IMR-90 (cell line): Measurements from ENCODE around the gene GLDC. TPM values are rescaled to one million over a fixed set of nuclear protein-coding genes. Genes with fewer than 3 reads are reported as not detected.

Source experiments
- ATAC-seq: fragments of 200-7000 bp; cut with Tn5 transposase; 2 replicates; pipeline ENCODE4 v1.9.1; 2020; ENCODE audit warnings: low read depth, mild to moderate bottlenecking, moderate library complexity
- BruUV-seq: library from RNA; stranded (reverse); fragments of 400-500 nt; replicated peaks from 2 replicates; lab custom pipeline; 2021; lab: Mats Ljungman, UMichigan
- CTCF ChIA-PET: fragments of 300-600 bp; formaldehyde crosslinking; extraction: SDS; loops from one replicate; lab custom pipeline; 2021; ENCODE audit warnings: antibody characterized with exemption; lab: Yijun Ruan, JAX
- POLR2A ChIA-PET: fragments of 300-600 bp; sonication (Branson Sonifier 250); formaldehyde crosslinking; loops from one replicate; lab custom pipeline; 2022; ENCODE audit warnings: antibody characterized with exemption; ENCODE audit not compliant: unreplicated experiment; lab: Charles Lee
- DNase-seq: peaks from one replicate; pipeline ENCODE4 v3.0.0; 2013
- H2AFZ ChIP-seq: replicated peaks from 2 replicates; pipeline ENCODE3; 2013; ENCODE audit warnings: low read length, mild to moderate bottlenecking; ENCODE audit not compliant: poor library complexity
- H2AK5ac ChIP-seq: 2 replicates; pipeline ENCODE4 v1.6.1; 2013; ENCODE audit warnings: low read depth, low read length, inconsistent platforms
- H2AK9ac ChIP-seq: replicated peaks from 2 replicates; pipeline ENCODE3; 2013; ENCODE audit warnings: mild to moderate bottlenecking, low read depth, low read length, moderate library complexity; ENCODE audit not compliant: poor library complexity
- H2BK120ac ChIP-seq: 2 replicates; pipeline ENCODE4 v1.6.1; 2013; ENCODE audit warnings: low read depth, low read length, inconsistent platforms
- H2BK15ac ChIP-seq: 3 replicates; pipeline ENCODE4 v1.6.1; 2013; ENCODE audit warnings: low read depth, low read length, inconsistent platforms
- H2BK20ac ChIP-seq: 2 replicates; pipeline ENCODE4 v1.6.1; 2013; ENCODE audit warnings: low read depth, mild to moderate bottlenecking, inconsistent platforms, low read length, moderate library complexity
- H2BK5ac ChIP-seq: 2 replicates; pipeline ENCODE4 v1.6.1; 2013; ENCODE audit warnings: mild to moderate bottlenecking, low read depth, low read length, inconsistent platforms; ENCODE audit not compliant: poor library complexity, severe bottlenecking
- H3K14ac ChIP-seq: replicated peaks from 2 replicates; pipeline ENCODE4 v1.6.1; 2013; ENCODE audit warnings: low read depth, low read length, inconsistent platforms
- H3K18ac ChIP-seq: 2 replicates; pipeline ENCODE4 v1.6.1; 2013; ENCODE audit warnings: low read depth, low read length, control low read depth
- H3K23ac ChIP-seq: 2 replicates; pipeline ENCODE4 v1.6.1; 2013; ENCODE audit warnings: low read depth, low read length, inconsistent platforms
- H3K27ac ChIP-seq: 2 replicates; pipeline ENCODE4 v1.5.1; 2013; ENCODE audit warnings: mild to moderate bottlenecking, control low read depth, low read length; ENCODE audit not compliant: insufficient read depth
- H3K27me3 ChIP-seq: 2 replicates; pipeline ENCODE4 v1.6.1; 2013; ENCODE audit warnings: low read length; ENCODE audit not compliant: control insufficient read depth, insufficient read depth
- H3K36me3 ChIP-seq: 2 replicates; pipeline ENCODE4 v1.6.1; 2013; ENCODE audit warnings: low read length, mixed read lengths; ENCODE audit not compliant: control insufficient read depth, insufficient read depth
- H3K4ac ChIP-seq: 2 replicates; pipeline ENCODE4 v1.6.1; 2013; ENCODE audit warnings: low read depth, low read length, inconsistent platforms
- H3K4me1 ChIP-seq: 2 replicates; pipeline ENCODE4 v1.6.1; 2013; ENCODE audit warnings: low read length, mixed read lengths; ENCODE audit not compliant: control insufficient read depth, insufficient read depth
- H3K4me2 ChIP-seq: 2 replicates; pipeline ENCODE4 v1.6.1; 2013; ENCODE audit warnings: low read depth, mild to moderate bottlenecking, control low read depth, low read length, moderate library complexity
- H3K4me3 ChIP-seq: 2 replicates; pipeline ENCODE4 v1.5.1; 2013; ENCODE audit warnings: low read depth, mild to moderate bottlenecking, control low read depth, low read length, moderate library complexity; ENCODE audit not compliant: insufficient read depth
- H3K56ac ChIP-seq: 2 replicates; pipeline ENCODE4 v1.6.1; 2013; ENCODE audit warnings: low read length, inconsistent platforms; ENCODE audit not compliant: insufficient read depth; ENCODE audit errors: extremely low read depth
- H3K79me1 ChIP-seq, 2 experiments: 2 replicates each; pipeline ENCODE4 v1.6.1; 2013; ENCODE audit warnings: low read length in 2 of 2, inconsistent platforms in 1 of 2, low read depth in 1 of 2
- H3K9ac ChIP-seq: 2 replicates; pipeline ENCODE4 v1.6.1; 2013; ENCODE audit warnings: low read depth, low read length, control low read depth
- H3K9me1 ChIP-seq: 2 replicates; pipeline ENCODE4 v1.6.1; 2013; ENCODE audit warnings: low read length, inconsistent platforms; ENCODE audit not compliant: insufficient read depth
- H3K9me3 ChIP-seq: 2 replicates; pipeline ENCODE4 v1.6.1; 2013; ENCODE audit warnings: low read length; ENCODE audit not compliant: control insufficient read depth, insufficient read depth
- H4K20me1 ChIP-seq: 2 replicates; pipeline ENCODE4 v1.6.1; 2013; ENCODE audit warnings: low read length, inconsistent platforms; ENCODE audit not compliant: insufficient read depth
- H4K5ac ChIP-seq: 2 replicates; pipeline ENCODE4 v1.6.1; 2013; ENCODE audit warnings: mild to moderate bottlenecking, low read depth, low read length, control low read depth
- H4K8ac ChIP-seq, 2 experiments: 2 replicates each; pipeline ENCODE4 v1.6.1; 2013; ENCODE audit warnings: low read depth in 2 of 2, low read length in 2 of 2, control low read depth in 1 of 2, inconsistent platforms in 1 of 2
- H4K91ac ChIP-seq: 2 replicates; pipeline ENCODE4 v1.6.1; 2013; ENCODE audit warnings: low read depth, low read length, inconsistent platforms; ENCODE audit not compliant: insufficient read depth
- CTCF ChIP-seq: conservative IDR thresholded peaks from 2 replicates; pipeline ENCODE4 v1.5.1; 2012; ENCODE audit warnings: mild to moderate bottlenecking, low read depth, low read length, improper control_type of control experiment
- MAZ ChIP-seq: IDR thresholded peaks from 2 replicates; pipeline ENCODE4 v1.6.1; 2012; ENCODE audit warnings: low read depth, mild to moderate bottlenecking, low read length, improper control_type of control experiment, moderate library complexity, borderline replicate concordance
- WGBS, 2 experiments: methylation state at CpG; one replicate each; pipeline versions ENCODE4 v1.1.5 to v1.1.7; 2013; ENCODE audit warnings: missing lambda C conversion rate in 2 of 2; ENCODE audit not compliant: insufficient read length in 1 of 2; ENCODE audit errors: extremely low coverage in 2 of 2; 5-methylcytosine and 5-hydroxymethylcytosine counted together
- dilution Hi-C: fragments of 300-500 bp; cut with HindIII; formaldehyde crosslinking; loops from one replicate; pipeline ENCODE4 v1.14.3; 2018; ENCODE audit warnings: low sequenced_read_pairs; ENCODE audit not compliant: unreplicated experiment
- in situ Hi-C: fragments of 300-500 bp; cut with MboI; formaldehyde crosslinking; loops from 3 replicates; pipeline ENCODE4 v1.14.3; 2019; ENCODE audit warnings: low sequenced_read_pairs, inconsistent platforms, mixed read lengths
- intact Hi-C: fragments of 100-400 bp; cut with micrococcal nuclease; formaldehyde crosslinking; loops from 2 replicates; pipeline ENCODE4 v1.10.0; 2022
- polyA plus RNA-seq, 3 experiments: library from polyadenylated mRNA; depleted of rRNA; stranded (reverse); fragments of >200 nt; gene quantifications; 2 replicates each; pipeline ENCODE4 v1.2.3, GENCODE V29; 2012; ENCODE audit warnings: low replicate concordance in 1 of 3
- total RNA-seq: library from RNA; depleted of rRNA; stranded (reverse); fragments of >200 nt; gene quantifications from 2 replicates; pipeline ENCODE4 v1.2.3, GENCODE V29; 2012

Gene GLDC
- total and polyA plus RNA-seq, 2 of the 4 experiments (the other 2 are of a cell fraction), result 0.36 to 0.50 TPM

- CTCF ChIA-PET, result no interaction called here
- DNase-seq (no peak), ATAC-seq (no peak)
- Histone ChIP-seq H4K8ac (no peak overlapping the region), H2BK120ac (no peak overlapping the region), H3K9me1 (no peaks in the 10 kb centered on the region; the same call in 1 of the 2 replicates), H3K9ac (no peak overlapping the region), H3K56ac (no peak overlapping the region), H3K27ac (no peak overlapping the region), H3K23ac (no peak overlapping the region; the same call in 1 of the 2 replicates), H4K91ac (no peak overlapping the region), H3K9me3 (no peaks in the 10 kb centered on the region), H2BK15ac (no peak overlapping the region), H3K27me3 (peaks cover 12% of the 10 kb centered on the region), H4K5ac (no peak overlapping the region), H2BK20ac (no peak overlapping the region), H3K14ac (no peak overlapping the region), H4K20me1 (no peaks in the 10 kb centered on the region), H3K36me3 (no peaks in the 10 kb centered on the region), H3K4me2 (no peak overlapping the region), H2AK5ac (no peak overlapping the region), H3K18ac (no peak overlapping the region), H3K4me1 (no peaks in the 10 kb centered on the region), H2AFZ (no peak overlapping the region), H3K79me1 (no peaks in the 10 kb centered on the region), H3K4me3 (no peak overlapping the region), H3K4ac (no peak overlapping the region), H2AK9ac (no peak overlapping the region), H2BK5ac (no peak overlapping the region)
- WGBS, 2 experiments, result 93% methylated on average over 3 of the region's 6 CpGs; no CpG with 5 or more reads in 1 of the 2 experiments
- TF ChIP-seq CTCF, result no peak
- no peak for TF ChIP-seq MAZ
- dilution Hi-C loops, result no loop called here
- POLR2A ChIA-PET, result no interaction called here
- in situ Hi-C loops, result no loop called here
- no TSS peak for BruUV-seq
- intact Hi-C loops, result no loop called here
Observed at GRCh38 chr9:6576987-6577386, 68.5 kb downstream of the GLDC start.
